ENCODE measurements around the gene MEIS1. TPM values are rescaled to one million over a fixed set of nuclear protein-coding genes. Genes with fewer than 3 reads are reported as not detected.

Gene MEIS1
- total and polyA plus RNA-seq, 2 of the 8 experiments (the other 6 are each of a cell fraction or from before 2014, with no cell fraction given): 0.17 to 1.2 TPM

- TF ChIP-seq USF2 (IDR thresholded peaks at IDR 0.05; ENCODE audit: low read length) (no peak), CREB1 (IDR thresholded peaks at IDR 0.05) (no peak)
Observed at GRCh38 chr2:66498289-66498975, 63.5 kb downstream of the MEIS1 start (continued).

All from H1 (cell line).